ENCODE data around the gene USP6NL.
"Not testable (repeated sequence)": the region's sequence is repeated elsewhere in the genome, so short reads cannot be mapped to it uniquely, and the experiment has no call there.

The USP6NL gene

DNA sequence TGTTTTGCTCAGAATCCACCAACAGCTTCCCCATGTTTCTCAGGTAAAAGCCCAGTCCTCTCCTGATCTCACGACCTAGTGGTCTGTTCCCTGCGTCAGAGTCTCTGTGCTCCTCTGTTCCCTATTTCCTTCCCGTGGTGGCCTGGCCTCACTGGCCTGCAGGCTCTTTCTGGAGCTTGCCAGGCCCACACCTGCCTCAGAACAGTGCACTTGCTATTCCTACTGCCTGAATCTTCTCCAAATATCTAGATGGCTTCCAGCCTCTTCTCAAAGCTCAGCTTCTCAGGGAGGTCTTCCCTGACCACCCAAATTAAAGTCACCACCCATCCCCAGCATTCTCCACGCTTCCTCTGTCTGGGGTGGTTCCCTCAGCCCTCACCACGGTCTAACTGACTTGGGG, 165.3 kb downstream of the USP6NL start:
- no peak for DNase-seq (ENCODE audit: low read depth, low spot score)

DNA sequence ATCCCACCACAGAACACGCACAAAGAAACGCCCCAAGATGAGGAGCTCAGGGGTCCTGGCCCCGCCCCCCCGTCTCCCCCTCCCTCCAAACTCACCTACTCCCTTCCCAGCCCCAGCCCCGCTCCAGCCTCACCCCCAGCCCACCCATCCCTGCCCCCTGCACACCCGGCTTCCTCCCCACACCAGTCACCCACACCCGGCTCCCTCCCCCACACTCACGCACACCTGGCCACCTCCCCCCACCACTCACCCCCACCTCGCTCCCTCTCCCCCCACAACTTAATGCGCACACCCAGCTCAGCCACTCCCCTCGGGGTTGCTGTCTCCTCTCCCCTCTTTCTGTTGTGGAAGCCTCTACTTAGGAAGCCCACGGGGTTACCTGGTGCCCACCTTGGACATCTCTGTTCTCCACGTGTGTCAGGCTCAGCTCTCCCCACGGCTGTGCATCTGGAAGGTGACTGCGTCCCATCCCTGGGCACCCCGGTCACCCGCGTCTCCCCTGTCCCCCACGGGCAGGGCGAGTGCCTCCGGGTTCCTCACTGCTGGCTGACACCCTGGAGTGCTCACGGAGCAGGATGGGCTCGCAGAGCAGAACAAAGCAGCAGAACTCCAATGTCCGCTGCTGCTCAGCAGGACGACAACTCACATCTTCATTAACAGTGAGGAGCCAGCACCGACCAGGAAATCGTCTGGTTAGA, 166.8 kb downstream of the USP6NL start:
- DNase-seq (ENCODE audit: low read depth, low spot score) = no peak

DNA sequence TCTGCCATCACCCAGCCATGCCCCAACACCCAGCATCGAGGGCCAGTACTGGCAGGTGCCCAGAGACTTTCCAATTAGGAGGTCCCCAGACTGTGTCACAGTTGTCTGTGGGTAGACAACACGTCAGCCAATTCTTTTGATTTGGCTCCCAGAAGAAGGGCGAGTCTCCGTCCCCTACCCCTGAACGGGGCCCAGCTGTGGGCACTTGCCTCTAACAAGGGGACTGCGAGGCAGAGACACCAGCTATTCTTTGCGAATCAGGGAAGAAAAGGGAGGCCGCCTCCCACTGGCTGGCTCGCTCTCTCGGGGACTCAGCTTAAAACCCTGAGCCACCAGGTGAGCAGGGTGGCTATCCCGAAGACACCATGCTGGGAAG, 167.3 kb downstream of the USP6NL start:
- no peak for DNase-seq (ENCODE audit: low read depth, low spot score)

DNA sequence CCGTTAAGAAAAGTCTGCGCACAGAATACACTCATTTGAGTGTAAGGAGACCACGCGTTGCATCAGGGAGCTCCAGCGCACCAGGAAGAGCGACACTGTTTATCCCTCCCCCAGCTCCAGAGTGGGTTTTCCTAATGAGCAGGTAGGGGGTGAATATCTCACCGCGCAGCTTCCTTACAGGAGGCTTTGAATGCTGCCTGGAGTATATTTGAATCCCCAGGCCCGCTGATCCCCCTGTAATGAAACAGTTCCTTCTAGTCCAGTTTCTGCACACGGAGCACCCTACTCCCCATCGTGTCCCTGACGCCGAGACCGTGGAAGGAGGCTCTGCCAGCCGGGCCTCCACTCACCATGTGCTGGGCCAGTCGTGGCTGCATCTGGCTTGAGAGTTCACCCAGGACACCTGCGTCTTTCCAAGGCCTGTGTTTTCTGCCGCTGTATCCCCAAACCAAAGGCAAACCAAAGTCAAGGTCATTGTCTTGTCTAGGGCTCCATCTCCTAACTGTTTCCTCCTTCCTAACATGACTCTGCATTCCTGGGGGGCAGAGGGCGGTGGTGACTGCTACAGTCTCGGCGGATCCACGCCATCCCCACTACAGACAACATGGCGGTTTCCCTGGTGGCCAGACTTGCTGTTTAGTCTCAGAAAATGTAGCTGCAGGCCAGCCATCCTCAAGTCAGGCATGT, 167.8 kb downstream of the USP6NL start:
- DNase-seq (ENCODE audit: low read depth, low spot score) = no peak

DNA sequence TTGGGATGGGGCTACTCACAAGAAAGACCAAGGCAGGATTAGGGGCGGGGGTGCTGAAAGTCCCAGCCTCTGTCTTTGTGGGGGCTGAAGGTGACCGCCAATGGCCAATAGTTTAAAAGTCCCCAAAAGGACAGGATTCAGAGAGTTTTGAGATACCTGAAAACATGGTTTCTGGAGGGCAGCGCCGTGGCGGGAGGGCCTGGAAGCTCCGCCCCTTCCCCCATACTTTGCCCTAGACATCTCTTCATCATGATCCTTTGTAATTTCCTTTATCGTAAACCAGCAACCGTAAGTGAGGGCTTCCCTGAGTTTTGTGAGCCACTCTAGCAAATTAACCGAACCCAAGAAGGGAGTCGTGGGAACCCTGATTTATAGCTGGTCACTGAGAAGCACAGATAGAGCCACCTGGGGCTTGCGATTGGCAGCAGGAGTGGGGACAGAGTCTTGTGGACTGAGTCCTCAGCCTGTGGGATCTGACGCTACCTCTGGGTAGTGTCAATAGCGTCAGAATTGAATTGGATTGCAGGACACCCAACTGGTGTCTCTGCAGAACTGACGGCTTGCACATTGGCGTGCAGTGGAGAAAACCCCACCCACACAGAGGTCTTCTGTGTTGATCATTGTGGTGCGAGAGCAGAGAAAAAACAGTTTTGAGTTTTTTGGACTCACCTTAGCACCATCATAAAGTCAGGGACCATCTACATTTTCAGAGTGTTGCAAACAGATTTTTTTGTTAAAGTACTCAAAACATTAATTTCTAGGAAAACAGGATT, 169.3 kb downstream of the USP6NL start:
- no peak for DNase-seq (ENCODE audit: low read depth, low spot score)

DNA sequence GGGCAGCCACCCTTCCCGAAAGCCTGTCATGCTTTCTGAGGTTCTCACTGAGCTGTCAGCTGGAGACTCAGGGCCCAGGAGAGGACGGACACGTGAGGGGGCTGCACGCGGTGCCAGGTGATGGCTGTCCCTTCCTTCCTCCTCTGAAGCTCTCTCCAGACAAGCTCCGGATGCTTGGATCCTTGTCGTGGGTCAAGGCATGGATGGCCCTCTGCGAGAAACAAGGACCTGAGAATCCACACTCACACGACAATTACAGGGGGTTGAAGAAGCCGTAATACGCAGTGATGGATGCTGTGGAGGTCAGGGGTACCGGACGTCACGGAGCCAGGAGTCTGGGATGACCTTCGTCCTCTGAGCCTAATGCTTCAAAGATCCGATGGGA, 170.3 kb downstream of the USP6NL start:
- no peak for DNase-seq (ENCODE audit: low read depth, low spot score)

DNA sequence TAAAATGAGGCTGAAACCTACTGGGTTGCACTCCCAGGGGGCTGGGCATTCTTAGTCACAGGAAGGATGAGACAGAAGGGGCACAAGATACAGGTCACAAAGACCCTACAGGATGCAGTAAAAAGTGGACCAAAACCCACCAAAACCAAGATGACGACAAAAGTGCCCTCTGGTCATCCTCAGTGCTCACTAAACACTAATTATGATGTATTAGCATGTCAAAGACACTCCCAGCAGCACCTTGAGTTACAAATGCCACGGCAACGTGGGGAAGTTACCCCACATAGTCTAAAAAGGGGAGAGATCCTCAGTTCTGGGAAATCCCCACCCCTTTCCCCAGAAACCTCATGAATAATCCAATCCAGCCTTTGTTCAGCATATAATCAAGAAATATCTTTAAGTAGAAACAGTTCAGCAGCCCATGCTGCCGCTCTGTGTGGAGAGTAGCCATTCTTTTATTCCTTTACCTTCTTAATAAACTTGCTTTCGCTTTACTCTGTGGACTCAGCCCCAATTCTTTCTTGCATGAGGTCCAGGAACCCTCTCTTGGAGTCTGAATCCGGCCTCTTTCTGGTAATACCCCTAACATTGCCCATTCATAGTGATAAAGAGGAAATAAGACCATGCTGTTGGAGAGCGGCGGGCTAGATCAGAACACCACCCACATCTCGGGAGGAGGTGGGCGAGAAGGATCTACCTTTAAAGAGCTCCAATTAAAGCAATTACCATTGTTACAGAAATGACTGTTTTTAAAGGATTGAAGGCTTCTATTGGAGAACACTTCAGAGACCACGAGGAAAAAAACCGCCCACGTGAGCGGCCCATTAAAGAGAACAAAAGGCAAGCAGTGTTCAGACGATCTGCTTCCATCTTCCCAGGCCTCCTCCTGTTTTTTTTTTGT, 170.9 kb downstream of the USP6NL start:
- DNase-seq (ENCODE audit: low read depth, low spot score) = no peak

DNA sequence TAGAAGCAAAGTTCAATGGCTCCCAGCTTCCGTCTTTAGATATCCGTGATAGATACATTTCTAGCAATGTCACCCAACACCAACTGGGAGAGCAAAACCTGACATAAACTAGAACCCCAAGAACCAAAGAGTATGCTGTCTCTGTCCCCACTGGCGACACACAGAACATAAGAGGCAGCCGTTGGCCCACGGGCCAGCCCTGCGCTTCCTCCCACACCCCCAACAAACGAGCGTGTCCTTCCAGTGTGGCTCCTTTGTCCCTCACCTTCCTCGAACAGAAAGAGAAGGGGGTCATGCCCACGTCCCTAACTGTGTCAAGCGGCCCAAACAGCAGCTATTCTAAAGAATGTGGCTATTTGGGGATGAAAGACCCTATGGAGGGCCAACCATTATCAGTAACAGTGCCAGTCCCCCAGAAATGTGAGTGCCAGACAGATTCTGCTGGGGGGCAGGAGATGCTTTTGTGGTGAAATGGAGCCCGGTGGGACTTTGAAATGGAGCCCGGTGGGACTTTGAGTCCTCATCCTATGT, 171.9 kb downstream of the USP6NL start:
- DNase-seq (ENCODE audit: low read depth, low spot score) = no peak

DNA sequence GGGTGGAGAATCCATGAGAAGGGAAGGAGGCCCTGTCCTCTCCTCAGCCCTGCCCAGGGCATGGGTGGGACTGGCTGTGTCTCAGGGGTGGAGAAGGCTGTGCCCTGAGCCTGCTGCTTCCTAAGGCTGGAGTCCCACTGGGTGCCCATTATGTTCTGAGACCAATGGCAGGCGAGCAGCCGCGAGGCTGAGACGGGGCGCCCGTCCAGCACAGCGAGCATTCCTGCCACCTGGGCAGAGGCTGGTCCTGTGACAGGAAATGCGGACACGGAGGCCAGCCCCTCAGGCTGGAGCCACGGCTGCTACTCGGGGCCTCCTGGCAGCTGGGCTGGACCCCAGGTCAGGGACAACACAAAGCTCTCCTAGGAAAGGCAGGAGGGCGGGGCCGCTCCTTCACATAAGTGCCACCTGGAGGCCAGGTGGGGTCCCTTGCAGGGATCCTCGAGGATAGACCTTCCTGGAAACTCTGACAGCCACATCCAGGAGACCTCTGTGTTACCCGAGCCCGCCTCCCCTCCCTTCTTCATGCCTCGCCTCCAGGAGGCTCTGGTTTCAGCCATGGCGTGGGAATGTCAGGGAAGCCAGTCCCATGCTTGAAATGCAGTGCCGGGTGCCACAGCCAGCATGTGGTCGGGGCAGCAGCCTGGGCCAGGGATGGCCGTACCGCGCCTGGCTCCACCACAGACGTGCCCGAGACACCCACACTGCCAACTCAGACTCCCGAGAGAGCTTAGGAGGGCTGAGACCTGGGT, 173.9 kb downstream of the USP6NL start:
- no peak for DNase-seq (ENCODE audit: low read depth, low spot score)

DNA sequence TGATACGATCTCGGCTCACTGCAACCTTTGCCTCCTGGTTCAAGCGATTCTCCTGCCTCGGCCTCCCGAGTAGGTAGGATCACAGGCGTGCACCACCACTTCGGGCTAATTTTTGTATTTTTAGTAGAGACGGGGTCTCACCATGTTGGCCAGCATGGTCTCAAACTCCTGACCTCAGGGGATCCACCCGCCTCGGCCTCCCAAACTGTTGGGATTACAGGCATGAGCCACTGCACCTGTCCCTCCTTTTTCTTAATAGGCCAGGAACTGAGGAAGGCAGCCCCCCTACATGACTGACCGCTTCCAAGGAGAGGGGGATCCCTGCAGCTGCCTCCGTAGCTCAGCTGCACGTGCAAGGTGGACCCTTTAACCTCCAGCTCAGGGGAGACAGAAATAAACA, 175.0 kb downstream of the USP6NL start:
- not testable (repeated sequence) for DNase-seq (ENCODE audit: low read depth, low spot score)

DNA sequence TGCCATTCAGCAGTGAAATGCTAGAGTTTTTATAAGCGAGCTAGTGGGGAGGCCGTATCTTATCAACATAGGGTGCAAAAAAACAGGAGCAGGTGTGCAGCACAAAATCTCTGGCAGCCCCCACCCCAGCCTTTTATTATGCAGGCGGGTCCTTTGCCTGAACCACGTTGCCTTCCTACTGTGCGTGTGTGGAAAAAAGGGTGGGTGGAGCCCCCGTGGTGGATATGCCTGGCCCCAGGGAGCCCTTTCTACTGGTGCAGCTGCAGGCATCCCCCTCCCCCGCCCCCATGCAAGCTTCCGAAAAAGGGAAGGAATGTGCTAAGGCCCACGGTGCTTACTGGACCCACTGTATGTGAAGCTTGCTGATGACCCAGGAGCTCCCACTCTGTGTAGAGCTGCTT, 175.9 kb downstream of the USP6NL start:
- DNase-seq (ENCODE audit: low read depth, low spot score) = no peak

DNA sequence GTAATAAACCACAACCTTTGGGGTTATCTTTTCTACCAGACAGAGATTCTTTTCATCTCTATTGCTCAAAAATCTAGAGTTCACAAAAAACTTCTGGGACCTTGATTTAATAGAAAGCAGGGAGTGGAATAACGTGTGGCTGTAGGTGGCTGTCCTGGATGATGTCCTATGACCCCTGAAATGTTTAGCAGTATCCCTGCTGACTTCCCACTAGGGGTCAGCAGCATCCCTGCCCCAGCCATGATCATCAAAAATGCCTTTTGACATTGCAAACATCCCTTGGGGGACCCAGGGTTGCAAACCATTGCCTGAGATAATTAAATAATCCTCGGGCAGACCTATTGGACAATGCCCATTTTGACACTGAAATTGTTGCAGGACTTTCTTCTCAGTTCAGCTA, 177.1 kb downstream of the USP6NL start:
- DNase-seq (ENCODE audit: low read depth, low spot score) = no peak

DNA sequence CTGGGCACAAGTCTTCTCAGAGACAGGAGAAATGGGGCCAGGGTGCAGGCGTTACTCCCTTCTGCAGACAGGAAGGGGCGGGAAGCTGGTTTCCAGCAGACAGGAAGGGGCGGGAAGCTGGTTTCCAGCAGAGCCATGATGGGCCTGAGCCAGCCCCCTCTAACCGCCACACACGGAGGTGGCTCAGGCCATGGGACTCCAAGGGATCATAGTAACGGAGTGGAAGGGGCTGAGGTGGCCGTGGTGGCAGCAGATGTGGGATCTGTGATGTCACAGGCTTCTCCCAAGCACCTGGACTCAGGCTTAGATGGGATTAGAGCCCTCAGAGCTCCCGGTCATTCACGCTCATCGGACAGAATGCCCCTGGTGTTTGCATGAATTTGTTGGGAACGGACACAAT, 177.8 kb downstream of the USP6NL start:
- DNase-seq (ENCODE audit: low read depth, low spot score) = no peak

DNA sequence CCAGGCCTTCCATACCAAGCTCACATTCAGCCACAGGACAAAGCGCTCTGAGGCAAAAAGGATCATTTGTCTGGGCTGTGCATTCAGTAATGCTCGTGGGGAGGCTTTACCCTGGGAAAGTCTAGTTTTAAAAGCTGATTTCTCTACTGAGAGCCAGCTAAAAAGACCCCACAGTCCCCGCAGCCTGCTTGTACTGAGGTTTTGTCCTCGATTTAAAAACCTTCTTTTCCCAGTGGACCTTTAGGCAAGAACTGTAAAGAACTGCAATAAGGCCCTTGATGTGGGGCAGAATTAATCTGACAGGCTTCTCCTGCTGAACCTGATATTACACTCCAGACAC, 180.3 kb downstream of the USP6NL start:
- no peak for DNase-seq (ENCODE audit: low read depth, low spot score)

DNA sequence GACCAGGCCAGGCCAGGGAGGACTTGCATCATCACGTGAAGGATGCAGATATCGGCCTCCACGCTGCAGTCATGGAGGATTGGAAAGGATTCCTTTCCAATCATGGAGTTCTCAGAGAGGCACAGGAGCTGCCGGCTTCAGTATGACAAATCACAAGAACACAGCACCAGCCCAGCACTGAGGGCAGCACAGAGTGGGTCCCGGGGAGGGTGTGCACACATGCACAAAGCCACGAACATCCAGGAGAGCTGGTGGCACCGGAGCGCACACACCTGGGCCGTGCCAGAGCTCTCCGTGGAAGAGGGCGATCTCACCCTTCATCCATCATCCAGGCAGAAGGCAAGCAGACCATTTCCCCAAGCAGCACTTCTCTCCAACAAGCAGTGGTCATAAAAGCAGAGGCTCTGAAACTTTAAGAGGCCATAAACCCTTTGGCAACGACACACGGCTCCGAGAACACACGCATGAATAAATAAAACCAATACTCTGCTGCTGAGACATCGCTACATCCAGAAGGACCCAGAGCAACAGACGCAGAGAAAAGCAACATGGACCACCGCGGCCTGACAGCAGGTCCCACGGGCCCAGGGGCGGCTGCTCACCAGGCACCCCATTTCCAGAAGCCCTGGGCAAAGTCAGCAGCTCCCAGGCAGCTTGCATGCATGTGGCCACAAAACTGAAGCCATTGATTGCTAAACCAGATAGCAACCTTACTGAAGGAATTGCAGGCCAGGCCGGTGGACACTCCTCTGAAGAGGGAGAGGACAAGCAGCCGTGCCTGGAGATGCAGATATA, 180.8 kb downstream of the USP6NL start:
- no peak for DNase-seq (ENCODE audit: low read depth, low spot score)

DNA sequence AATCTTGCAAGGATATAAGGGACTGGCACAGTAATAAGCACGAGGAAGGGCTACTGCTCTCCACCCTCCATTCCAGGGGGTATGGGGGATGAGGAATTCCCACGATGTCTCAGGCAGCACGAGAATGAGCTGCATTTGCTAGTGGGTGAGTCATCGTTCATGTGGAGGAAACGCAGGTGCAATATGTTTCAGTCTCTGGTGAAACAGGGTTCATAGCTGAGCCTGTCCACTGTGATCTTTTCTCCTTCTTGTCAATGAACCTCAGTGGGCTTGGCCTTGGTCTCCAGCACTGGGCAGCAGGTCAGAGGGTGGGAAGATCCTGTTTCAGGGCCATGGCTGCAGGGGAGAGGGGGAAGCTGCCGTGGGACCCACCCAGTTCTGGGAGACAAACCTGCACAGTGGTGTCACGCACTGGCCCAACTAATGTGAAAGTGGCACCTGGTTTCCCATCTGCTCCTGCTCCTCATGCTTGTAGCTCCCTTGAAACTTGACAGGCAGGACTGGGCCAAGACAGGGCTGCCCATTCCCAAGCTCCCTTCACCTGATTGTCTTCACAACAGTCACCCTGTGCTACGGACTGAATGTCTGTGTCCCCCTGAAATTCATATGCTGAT, 181.9 kb downstream of the USP6NL start:
- DNase-seq (ENCODE audit: low read depth, low spot score) = no peak

DNA sequence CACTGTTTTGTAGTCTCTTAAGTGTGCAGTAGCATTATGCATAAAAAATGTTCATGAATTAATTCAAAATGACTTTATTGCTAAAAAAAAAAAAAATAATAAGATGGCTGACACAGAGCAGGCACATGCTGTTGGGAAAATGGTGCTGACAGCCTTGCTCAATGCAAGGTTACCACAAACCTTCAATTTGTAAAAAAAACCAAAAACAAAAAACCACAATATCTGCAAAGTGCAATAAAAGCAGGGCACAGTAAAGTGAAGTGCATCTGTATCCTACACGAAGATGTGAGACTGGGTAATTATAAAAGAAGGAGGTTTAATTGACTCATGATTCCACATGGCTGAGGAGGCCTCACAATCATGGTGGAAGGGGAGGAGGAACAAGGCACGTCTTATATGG, 185.8 kb downstream of the USP6NL start:
- no peak for DNase-seq (ENCODE audit: low read depth, low spot score)

DNA sequence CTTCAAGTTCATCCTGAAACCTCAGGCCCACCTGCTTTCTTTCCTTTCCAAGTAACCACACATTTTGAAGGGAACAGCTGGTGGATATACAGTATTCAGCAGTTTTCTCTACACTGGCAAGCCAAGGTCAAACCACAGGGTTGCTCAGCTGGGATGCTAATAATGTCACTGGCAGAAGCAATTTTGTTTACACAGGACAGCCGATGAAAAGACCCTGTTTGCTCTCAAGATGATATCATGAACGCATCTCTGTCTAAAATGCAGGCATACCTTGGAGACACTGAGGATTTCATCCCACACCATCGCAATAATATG, 186.2 kb downstream of the USP6NL start:
- no peak for DNase-seq (ENCODE audit: low read depth, low spot score)

DNA sequence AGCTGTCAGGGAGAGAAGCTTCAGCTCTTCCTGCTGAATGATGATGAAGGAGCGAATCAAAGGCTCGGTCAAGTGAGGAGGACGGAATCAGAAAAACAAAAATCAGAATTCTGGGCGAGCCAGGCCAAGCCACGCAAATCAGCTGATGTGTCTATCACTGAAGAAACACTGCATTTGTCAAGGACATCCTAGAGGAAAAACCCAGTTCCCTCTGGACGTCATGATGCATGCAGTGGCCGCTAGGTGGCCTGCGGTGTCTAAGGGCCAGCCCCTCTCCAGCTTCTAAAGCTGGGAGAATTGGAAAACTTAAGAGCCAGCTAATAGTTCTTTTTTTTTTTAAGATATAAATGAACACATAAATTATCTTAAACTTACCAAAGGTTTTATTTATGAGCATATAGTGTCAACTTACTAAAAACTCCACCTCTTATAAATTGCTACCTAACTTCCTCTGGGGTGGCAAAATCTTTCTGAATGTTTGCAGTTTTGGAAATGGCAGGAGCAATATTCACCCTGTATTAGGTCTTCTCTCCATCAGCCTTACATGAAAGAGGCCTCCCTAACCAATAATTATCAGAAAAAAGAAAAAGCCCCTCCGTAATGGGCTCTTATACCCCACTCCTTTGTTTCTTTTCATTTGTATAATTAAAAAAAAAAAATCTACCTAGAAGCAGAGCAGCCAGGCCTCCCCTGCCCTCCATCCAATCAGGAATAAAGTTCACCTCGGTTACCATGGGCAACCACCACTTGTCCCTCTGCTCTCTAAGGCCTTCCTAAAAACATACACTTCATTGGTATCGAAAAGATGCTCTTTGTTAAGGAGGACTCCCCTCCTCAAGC, 186.8 kb downstream of the USP6NL start:
- DNase-seq (ENCODE audit: low read depth, low spot score) = no peak
